Omental fat pad (tissue), 4 donors: Measurements from ENCODE around the gene OSBPL10. TPM values are rescaled to one million over a fixed set of nuclear protein-coding genes. Genes with fewer than 3 reads are reported as not detected.

Source experiments
- ATAC-seq: fragments of 150-250 bp; one replicate; pipeline ENCODE4 v1.9.1; 2016; ENCODE audit warnings: mild to moderate bottlenecking, moderate library complexity; ENCODE audit not compliant: low FRiP score
- DNase-seq: peaks from one replicate; pipeline ENCODE4 v3.0.0-alpha.2; 2019; ENCODE audit warnings: low spot score
- CTCF ChIP-seq, 3 donors: fragments of 450-650 bp; IDR thresholded peaks; one replicate each; pipeline ENCODE4 v1.5.1; 2016 to 2017; ENCODE audit warnings: antibody characterized with exemption in 3 of 3, mild to moderate bottlenecking in 3 of 3, moderate library complexity in 2 of 3
- total RNA-seq, 4 donors: library from RNA; depleted of rRNA; stranded (reverse); fragments of >200 nt; gene quantifications; one replicate each; pipeline ENCODE4 v1.1.0, GENCODE V29; 2016

Gene OSBPL10
- total RNA-seq, 4 donors from 2014 or later: 6.3 to 67.1 (median 10.5) TPM

GRCh38 chr3:31653464-31653863 lies 327.6 kb downstream of the OSBPL10 start:
- ATAC-seq (no peak), DNase-seq (no peak)
- TF ChIP-seq CTCF (IDR thresholded peaks at IDR 0.05): no peak

GRCh38 chr3:31652296-31652695 lies 328.8 kb downstream of the OSBPL10 start:
- DNase-seq: no peak
- no peak for TF ChIP-seq CTCF (IDR thresholded peaks at IDR 0.05)
- ATAC-seq: no peak

GRCh38 chr3:31648286-31648968 lies 332.6 kb downstream of the OSBPL10 start:
- no peak for DNase-seq
- no peak for TF ChIP-seq CTCF (IDR thresholded peaks at IDR 0.05)
- ATAC-seq: no peak

GRCh38 chr3:31645256-31645655 lies 335.8 kb downstream of the OSBPL10 start:
- ATAC-seq (no peak), DNase-seq (no peak)

GRCh38 chr3:31639828-31640227 lies 341.2 kb downstream of the OSBPL10 start:
- TF ChIP-seq CTCF (IDR thresholded peaks at IDR 0.05): no peak
- no peak for DNase-seq
- no peak for ATAC-seq

More at GRCh38 chr3:31645256-31645655, 335.8 kb downstream of the OSBPL10 start:
- TF ChIP-seq CTCF (IDR thresholded peaks at IDR 0.05): no peak

GRCh38 chr3:31636694-31637442 lies 344.2 kb downstream of the OSBPL10 start:
- ATAC-seq (no peak), DNase-seq (no peak)
- TF ChIP-seq CTCF (IDR thresholded peaks at IDR 0.05): no peak

GRCh38 chr3:31636049-31636448 lies 345.0 kb downstream of the OSBPL10 start:
- DNase-seq: no peak
- ATAC-seq: no peak
- TF ChIP-seq CTCF (IDR thresholded peaks at IDR 0.05): no peak
